Testis (tissue), 2 donors: ENCODE data around the gene DSP.

Experiments used
- POLR2A ChIP-seq: fragments of 450-650 bp; IDR thresholded peaks from one replicate; pipeline ENCODE4 v1.6.1; 2017; ENCODE audit warnings: antibody characterized with exemption, mild to moderate bottlenecking, moderate library complexity
- TF ChIP-seq, protein P1 (sequence below), 3 experiments: fragments of 450-650 bp in 2 of 3; fragments of 200-600 bp in 1 of 3; sonication (generic) in 1 of 3; IDR thresholded peaks; one replicate each; pipeline ENCODE4 v1.5.1; 2016 to 2019; ENCODE audit warnings: antibody characterized with exemption in 3 of 3, mild to moderate bottlenecking in 2 of 3, moderate library complexity in 1 of 3

DNA sequence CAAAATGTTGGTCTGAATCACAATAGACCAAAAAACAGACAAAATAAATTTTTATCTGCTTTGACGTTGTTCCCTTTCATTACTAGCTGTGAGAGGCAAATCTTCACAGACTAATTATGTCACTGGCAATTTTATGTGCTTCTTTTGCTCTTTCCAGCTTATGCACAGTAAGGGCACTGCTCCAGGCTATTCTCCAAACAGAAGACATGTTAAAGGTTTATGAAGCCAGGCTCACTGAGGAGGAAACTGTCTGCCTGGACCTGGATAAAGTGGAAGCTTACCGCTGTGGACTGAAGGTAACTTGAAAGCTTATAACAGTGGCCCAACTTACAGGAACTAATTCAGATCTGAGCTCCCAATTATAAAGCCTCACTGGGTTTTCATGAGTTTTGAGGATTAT lies 33.0 kb downstream of the DSP start:
- TF ChIP-seq POLR2A = no peak
- TF ChIP-seq, protein P1, sequence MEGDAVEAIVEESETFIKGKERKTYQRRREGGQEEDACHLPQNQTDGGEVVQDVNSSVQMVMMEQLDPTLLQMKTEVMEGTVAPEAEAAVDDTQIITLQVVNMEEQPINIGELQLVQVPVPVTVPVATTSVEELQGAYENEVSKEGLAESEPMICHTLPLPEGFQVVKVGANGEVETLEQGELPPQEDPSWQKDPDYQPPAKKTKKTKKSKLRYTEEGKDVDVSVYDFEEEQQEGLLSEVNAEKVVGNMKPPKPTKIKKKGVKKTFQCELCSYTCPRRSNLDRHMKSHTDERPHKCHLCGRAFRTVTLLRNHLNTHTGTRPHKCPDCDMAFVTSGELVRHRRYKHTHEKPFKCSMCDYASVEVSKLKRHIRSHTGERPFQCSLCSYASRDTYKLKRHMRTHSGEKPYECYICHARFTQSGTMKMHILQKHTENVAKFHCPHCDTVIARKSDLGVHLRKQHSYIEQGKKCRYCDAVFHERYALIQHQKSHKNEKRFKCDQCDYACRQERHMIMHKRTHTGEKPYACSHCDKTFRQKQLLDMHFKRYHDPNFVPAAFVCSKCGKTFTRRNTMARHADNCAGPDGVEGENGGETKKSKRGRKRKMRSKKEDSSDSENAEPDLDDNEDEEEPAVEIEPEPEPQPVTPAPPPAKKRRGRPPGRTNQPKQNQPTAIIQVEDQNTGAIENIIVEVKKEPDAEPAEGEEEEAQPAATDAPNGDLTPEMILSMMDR (IDR thresholded peaks at IDR 0.05) = no peak
